ENCODE results near the gene FNDC1.

DNA sequence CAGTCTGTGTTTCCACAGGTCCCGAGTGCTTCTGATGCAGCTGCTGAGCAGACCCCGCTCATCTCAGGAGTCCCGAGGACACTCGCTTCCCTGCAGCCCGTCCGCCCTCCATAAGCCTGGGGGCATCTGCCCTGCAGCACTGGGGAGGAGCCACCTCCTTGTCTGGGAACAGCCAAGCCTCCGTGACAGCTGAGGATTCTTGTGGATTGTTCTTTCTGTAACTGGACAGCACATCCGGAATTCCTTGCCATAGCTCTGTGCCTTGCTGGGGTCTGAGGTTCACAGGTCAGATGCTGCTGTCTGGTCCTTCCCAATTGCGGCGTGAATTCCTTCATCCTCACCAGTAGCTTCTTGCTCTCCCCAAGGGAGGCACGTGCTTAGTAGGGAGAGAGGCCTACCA is 38.4 kb upstream of the FNDC1 start:
- TF ChIP-seq, protein P1, sequence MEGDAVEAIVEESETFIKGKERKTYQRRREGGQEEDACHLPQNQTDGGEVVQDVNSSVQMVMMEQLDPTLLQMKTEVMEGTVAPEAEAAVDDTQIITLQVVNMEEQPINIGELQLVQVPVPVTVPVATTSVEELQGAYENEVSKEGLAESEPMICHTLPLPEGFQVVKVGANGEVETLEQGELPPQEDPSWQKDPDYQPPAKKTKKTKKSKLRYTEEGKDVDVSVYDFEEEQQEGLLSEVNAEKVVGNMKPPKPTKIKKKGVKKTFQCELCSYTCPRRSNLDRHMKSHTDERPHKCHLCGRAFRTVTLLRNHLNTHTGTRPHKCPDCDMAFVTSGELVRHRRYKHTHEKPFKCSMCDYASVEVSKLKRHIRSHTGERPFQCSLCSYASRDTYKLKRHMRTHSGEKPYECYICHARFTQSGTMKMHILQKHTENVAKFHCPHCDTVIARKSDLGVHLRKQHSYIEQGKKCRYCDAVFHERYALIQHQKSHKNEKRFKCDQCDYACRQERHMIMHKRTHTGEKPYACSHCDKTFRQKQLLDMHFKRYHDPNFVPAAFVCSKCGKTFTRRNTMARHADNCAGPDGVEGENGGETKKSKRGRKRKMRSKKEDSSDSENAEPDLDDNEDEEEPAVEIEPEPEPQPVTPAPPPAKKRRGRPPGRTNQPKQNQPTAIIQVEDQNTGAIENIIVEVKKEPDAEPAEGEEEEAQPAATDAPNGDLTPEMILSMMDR (IDR thresholded peaks at IDR 0.05), result no peak
- TF ChIP-seq EZH2 (IDR thresholded peaks at IDR 0.05; ENCODE audit: borderline replicate concordance, insufficient read depth, low read depth, low read length, poor library complexity, severe bottlenecking), result no peak

Data from B cell (primary cell).